Right atrium auricular region (tissue), 2 donors: ENCODE measurements around the gene GZMB. TPM values are rescaled to one million over a fixed set of nuclear protein-coding genes. Genes with fewer than 3 reads are reported as not detected.

Source experiments
- DNase-seq: peaks from one replicate; pipeline ENCODE4 v3.0.0-alpha.2; 2019; ENCODE audit warnings: low spot score
- H3K27ac ChIP-seq, 2 donors: fragments of 200-600 bp; sonication (generic); 1 replicate in 1 of 2; 2 replicates in 1 of 2; pipeline ENCODE4 v1.5.1; 2016 to 2019
- H3K27me3 ChIP-seq, 2 donors: fragments of 200-600 bp; sonication (generic); one replicate each; pipeline versions ENCODE4 v1.5.1 to v1.6.0; 2017 to 2019
- H3K36me3 ChIP-seq: fragments of 200-600 bp; sonication (generic); one replicate; pipeline ENCODE4 v1.5.1; 2016
- H3K4me1 ChIP-seq, 2 donors: fragments of 200-600 bp; sonication (generic); one replicate each; pipeline versions ENCODE4 v1.5.1 to v1.6.0; 2017 to 2019
- H3K4me3 ChIP-seq, 2 donors: fragments of 200-600 bp; sonication (generic); 1 replicate in 1 of 2; 2 replicates in 1 of 2; pipeline ENCODE4 v1.5.1; 2017 to 2019; ENCODE audit warnings: mild to moderate bottlenecking in 1 of 2, moderate library complexity in 1 of 2
- H3K9me3 ChIP-seq, 2 donors: fragments of 200-600 bp; sonication (generic); one replicate each; pipeline ENCODE4 v1.5.1; 2019
- CTCF ChIP-seq, 2 donors: fragments of 200-600 bp; sonication (generic); IDR thresholded peaks; one replicate each; pipeline ENCODE4 v1.5.1; 2019; ENCODE audit warnings: antibody characterized with exemption in 2 of 2
- total RNA-seq, 2 donors: library from RNA; depleted of rRNA; stranded (reverse); fragments of >200 nt; gene quantifications; one replicate each; pipeline ENCODE4 v1.1.0, GENCODE V29; 2016

Gene GZMB
- total RNA-seq, 2 donors from 2014 or later = 2.0 TPM; not detected in 1

GRCh38 chr14:24630872-24631477 lies 3.0 kb downstream of the GZMB start:
- H3K36me3 ChIP-seq = no peaks in the 10 kb centered on the region
- no peak overlapping the region for H3K27ac ChIP-seq
- no peak for DNase-seq
- TF ChIP-seq CTCF (IDR thresholded peaks at IDR 0.05) = no peak
- no peaks in the 10 kb centered on the region for H3K4me1 ChIP-seq
- H3K27me3 ChIP-seq = no peaks in the 10 kb centered on the region
- no peaks in the 10 kb centered on the region for H3K9me3 ChIP-seq
- H3K4me3 ChIP-seq = no peak overlapping the region

- Histone ChIP-seq H3K27ac (no peak overlapping the region), H3K9me3 (no peaks in the 10 kb centered on the region), H3K36me3 (no peaks in the 10 kb centered on the region), H3K4me3 (no peak overlapping the region), H3K4me1 (no peaks in the 10 kb centered on the region), H3K27me3 (no peaks in the 10 kb centered on the region)
- TF ChIP-seq CTCF (IDR thresholded peaks at IDR 0.05) = no peak
- DNase-seq = no peak
Measured at GRCh38 chr14:24630087-24630871, 3.7 kb downstream of the GZMB start.

DNA sequence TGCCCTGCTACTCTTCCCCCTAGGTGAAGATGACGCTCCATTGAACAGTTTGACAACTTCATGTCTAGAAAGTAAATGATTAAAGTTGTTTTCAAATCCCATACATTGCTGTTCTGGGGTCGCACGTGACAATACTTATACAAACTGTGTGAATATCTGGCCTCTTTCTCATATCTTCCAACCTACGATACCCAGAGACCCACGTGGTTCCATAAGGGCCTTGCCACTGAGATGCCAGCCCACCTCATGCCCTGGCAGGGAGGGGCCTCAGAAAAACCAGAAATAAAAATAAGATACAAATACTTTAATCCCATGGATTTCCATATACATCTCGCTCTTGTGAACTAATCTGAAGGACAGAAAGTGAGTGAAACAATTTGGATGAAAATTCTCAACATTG lies 4.5 kb downstream of the GZMB start:
- no peak for TF ChIP-seq CTCF (IDR thresholded peaks at IDR 0.05)
- DNase-seq = no peak
- Histone ChIP-seq H3K4me1 (no peaks in the 10 kb centered on the region), H3K36me3 (no peaks in the 10 kb centered on the region), H3K27me3 (no peaks in the 10 kb centered on the region), H3K9me3 (no peaks in the 10 kb centered on the region), H3K27ac (no peak overlapping the region), H3K4me3 (no peak overlapping the region)

DNA sequence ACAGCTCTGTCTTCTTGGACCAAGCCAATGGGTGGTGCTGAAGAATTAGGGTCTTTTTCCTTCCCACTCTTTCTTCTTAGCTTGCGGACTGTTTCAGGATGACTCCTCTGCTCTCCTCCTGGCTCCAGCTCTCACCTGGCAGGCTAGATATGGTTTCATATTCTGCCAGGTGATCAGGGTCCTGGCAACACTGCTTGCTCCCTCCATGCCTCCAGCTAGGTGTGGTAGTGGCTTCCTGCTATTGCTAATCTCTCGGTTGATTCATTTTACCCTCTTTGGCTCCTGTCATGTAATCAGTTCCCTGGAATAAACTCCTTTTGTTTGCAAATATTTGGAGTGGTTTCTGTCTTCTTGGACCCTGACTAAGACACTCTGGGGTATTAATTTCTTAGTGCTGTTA lies 20.2 kb downstream of the GZMB start:
- H3K36me3 ChIP-seq = no peaks in the 10 kb centered on the region
- no peaks in the 10 kb centered on the region for H3K4me1 ChIP-seq
- TF ChIP-seq CTCF (IDR thresholded peaks at IDR 0.05) = no peak
- H3K27me3 ChIP-seq = no peaks in the 10 kb centered on the region
- no peak overlapping the region for H3K27ac ChIP-seq
- H3K4me3 ChIP-seq = no peak overlapping the region
- DNase-seq = no peak
- no peaks in the 10 kb centered on the region for H3K9me3 ChIP-seq

GRCh38 chr14:24613241-24613640 lies 20.7 kb downstream of the GZMB start:
- Histone ChIP-seq H3K9me3 (no peaks in the 10 kb centered on the region), H3K36me3 (no peaks in the 10 kb centered on the region), H3K4me1 (no peaks in the 10 kb centered on the region), H3K27me3 (no peaks in the 10 kb centered on the region), H3K4me3 (no peak overlapping the region), H3K27ac (no peak overlapping the region)
- DNase-seq = no peak
- no peak for TF ChIP-seq CTCF (IDR thresholded peaks at IDR 0.05)
